Activated CD8-positive, alpha-beta memory T cell treated with anti-CD3 and anti-CD28 coated beads, Interleukin-2, amount 10 ng/mL, durations not matched to agents 7 days and 5 days (primary cell): Measurements from ENCODE around the gene APBA3. TPM values are rescaled to one million over a fixed set of nuclear protein-coding genes. Genes with fewer than 3 reads are reported as not detected.
A peak's percentile ranks its signal among the peaks of the same experiment; 100 is the strongest.

ENCODE experiments used
- ATAC-seq: fragments of 150-1000 bp; cut with Tn5 transposase; one replicate; pipeline ENCODE4 v1.10.0; 2021; ENCODE audit warnings: moderate library complexity
- CTCF ChIA-PET: fragments of 350-600 bp; sonication (Branson Sonifier 250); formaldehyde crosslinking; loops from one replicate; lab custom pipeline; 2021; ENCODE audit warnings: antibody characterized with exemption; lab: Charles Lee
- DNase-seq: peaks from one replicate; pipeline ENCODE4 v3.0.0-alpha.2; 2020
- H3K27ac Mint-ChIP-seq: one replicate; pipeline ENCODE4 v1.8.0; 2021; ENCODE audit warnings: mild to moderate bottlenecking, mixed read lengths
- H3K27me3 Mint-ChIP-seq: one replicate; pipeline ENCODE4 v1.8.0; 2021; ENCODE audit warnings: mixed read lengths
- H3K36me3 Mint-ChIP-seq: one replicate; pipeline ENCODE4 v1.8.0; 2021; ENCODE audit warnings: mild to moderate bottlenecking, mixed read lengths
- H3K4me1 Mint-ChIP-seq: one replicate; pipeline ENCODE4 v1.8.0; 2021; ENCODE audit warnings: mixed read lengths
- H3K4me3 Mint-ChIP-seq: one replicate; pipeline ENCODE4 v1.8.0; 2021; ENCODE audit warnings: mild to moderate bottlenecking, moderate library complexity, mixed read lengths
- H3K9me3 Mint-ChIP-seq: one replicate; pipeline ENCODE4 v1.8.0; 2022; ENCODE audit warnings: low read depth, mixed read lengths
- total RNA-seq, 2 experiments: library from RNA; stranded (reverse); gene quantifications; one replicate each; pipeline ENCODE4 v1.2.3, GENCODE V29; 2021

The APBA3 gene
- total RNA-seq, 2 experiments from 2014 or later, result 50.3 to 65.5 TPM

DNA sequence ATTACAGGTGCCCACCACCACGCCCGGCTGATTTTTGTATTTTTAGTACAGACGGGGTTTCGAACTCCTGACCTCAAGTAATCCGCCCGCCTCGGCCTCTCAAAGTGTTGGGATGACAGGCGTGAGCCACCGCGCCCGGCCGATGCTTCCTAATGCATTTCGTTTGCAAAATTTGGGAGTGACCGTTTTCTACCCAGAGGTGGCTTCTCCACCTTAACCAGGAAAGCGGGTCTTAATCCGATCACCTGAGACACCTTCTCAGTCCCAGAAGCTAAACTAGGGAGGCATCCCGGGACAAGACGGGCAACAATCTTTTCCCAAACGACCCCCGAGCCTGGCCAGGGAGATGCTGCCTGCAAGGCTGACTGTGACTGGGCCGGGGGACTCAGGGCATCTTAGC is 39.5 kb upstream of the APBA3 start:
- Mint-ChIP-seq H3K9me3 (peaks cover 10% of the 10 kb centered on the region), H3K27me3 (peaks cover 12% of the 10 kb centered on the region), H3K36me3 (peaks cover 12% of the 10 kb centered on the region), H3K4me1 (peaks cover 39% of the 10 kb centered on the region), H3K27ac (no peak overlapping the region), H3K4me3 (peak overlapping the region; percentile 46)
- CTCF ChIA-PET, result interaction anchor here (1.3 to 2.5 kb wide), 3 partner anchors 12 to 39 kb away, joined by 3 to 5 read pairs (median 4); partner anchors contain the start of gene MRPL54
- no peak for ATAC-seq
- DNase-seq, result no peak

DNA sequence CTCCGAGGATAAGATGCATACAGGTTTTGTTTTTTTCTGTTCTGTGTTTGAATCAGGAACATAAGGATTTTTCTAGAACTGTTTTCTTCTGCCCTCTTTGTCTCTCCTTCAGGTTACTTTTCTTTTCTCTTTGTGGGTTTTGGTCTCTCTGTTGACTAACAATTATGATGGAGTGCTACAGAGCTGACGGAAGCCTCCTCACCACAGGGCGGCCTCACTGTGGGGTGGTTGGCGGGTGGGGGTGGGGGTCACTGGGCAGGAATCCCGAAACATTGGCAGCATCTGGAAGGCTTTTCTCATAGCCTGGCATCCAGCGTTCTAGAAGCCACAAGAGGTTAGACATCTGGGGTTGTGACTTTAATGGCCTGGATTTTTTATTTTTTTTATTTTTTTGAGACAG is 36.6 kb upstream of the APBA3 start:
- peak overlapping the region; percentile 82 for H3K27ac Mint-ChIP-seq
- CTCF ChIA-PET, result interaction anchor here (1.0 to 2.6 kb wide), 5 partner anchors 9 to 24 kb away, joined by 3 to 20 read pairs (median 8); no protein-coding TSS in a partner anchor
- H3K4me1 Mint-ChIP-seq, result peaks cover 28% of the 10 kb centered on the region

DNA sequence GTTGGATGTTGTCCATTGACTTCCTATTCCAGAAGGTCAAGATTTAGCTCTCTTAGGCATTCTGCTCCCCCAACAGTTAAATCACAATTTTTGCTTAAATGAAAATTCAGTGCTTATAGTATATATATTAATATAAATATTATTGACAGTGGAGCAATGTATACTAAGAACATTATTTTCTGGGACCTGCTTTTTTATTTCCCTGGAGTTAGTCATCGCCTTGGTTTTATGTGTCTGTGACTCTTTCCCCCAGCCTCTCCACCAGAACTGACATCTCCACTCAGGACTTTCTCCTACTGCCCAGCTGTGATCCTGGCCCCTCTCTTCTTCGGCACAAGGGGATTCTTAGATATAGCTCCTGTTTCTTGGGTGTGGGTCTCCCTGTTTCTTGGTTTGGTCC is 34.9 kb upstream of the APBA3 start:
- Mint-ChIP-seq H3K36me3 (peaks cover 17% of the 10 kb centered on the region), H3K27me3 (peaks cover 14% of the 10 kb centered on the region), H3K9me3 (peaks cover 13% of the 10 kb centered on the region), H3K27ac (no peak overlapping the region), H3K4me3 (no peak overlapping the region), H3K4me1 (peaks cover 27% of the 10 kb centered on the region)
- ATAC-seq (no peak), DNase-seq (no peak)
- CTCF ChIA-PET, result interaction anchor here (1.5 to 2.4 kb wide), 2 partner anchors 16 to 26 kb away, joined by 4 to 20 read pairs; no protein-coding TSS in a partner anchor

More for the DNA sequence above, 36.6 kb upstream of the APBA3 start:
- Mint-ChIP-seq H3K9me3 (peaks cover 11% of the 10 kb centered on the region), H3K36me3 (peaks cover 12% of the 10 kb centered on the region), H3K4me3 (peak overlapping the region; percentile 36), H3K27me3 (peaks cover 12% of the 10 kb centered on the region)
- peak; percentile 78 for ATAC-seq
- peak; percentile 79 for DNase-seq

DNA sequence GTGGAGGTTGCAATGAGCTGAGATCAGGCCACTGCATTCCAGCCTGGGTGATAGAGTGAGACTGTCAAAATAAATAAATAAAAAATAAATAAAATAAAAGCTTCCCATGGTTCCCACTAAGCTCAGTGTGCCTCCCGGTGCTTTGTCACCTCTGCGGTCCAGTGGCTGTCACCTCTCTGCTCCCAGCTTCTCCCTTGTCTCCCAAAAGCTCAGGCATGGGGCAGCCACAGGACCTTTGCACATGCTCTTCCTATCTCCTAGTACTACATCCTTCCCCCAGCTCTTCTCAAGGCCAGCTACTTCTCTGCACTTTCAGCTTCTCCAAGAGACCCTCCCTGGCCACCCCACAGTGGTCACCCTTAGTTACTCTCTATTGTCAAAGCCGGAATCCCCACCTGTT is 32.3 kb upstream of the APBA3 start:
- H3K4me3 Mint-ChIP-seq, result no peak overlapping the region
- peaks cover 22% of the 10 kb centered on the region for H3K4me1 Mint-ChIP-seq
- CTCF ChIA-PET, result interaction anchor here (1.0 to 1.3 kb wide), 2 partner anchors 8 to 10 kb away, joined by 3 to 4 read pairs; no protein-coding TSS in a partner anchor
- H3K9me3 Mint-ChIP-seq, result peaks cover 13% of the 10 kb centered on the region
- DNase-seq (no peak), ATAC-seq (no peak)
- peaks cover 17% of the 10 kb centered on the region for H3K36me3 Mint-ChIP-seq
- H3K27me3 Mint-ChIP-seq, result peaks cover 7% of the 10 kb centered on the region
- H3K27ac Mint-ChIP-seq, result no peak overlapping the region

DNA sequence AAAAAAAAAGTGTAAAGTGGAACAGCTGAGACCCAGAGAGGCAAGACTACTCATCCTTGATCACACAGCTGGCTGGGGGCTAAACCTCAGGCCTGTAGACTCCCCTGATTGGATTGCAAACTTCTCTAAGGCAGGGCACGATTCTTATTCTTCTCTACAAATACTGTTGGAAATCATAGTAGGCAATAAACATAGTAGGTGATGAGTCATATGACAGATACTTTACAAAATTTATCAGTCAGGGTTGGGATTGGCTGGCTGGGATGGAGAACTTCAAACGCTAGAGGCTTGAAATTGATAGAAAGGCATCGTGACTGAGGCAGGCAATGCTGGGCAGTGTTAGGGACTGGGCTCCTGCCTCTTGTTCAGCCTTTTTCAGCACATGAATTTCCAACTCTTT is 30.6 kb upstream of the APBA3 start:
- peaks cover 13% of the 10 kb centered on the region for H3K9me3 Mint-ChIP-seq
- CTCF ChIA-PET, result no interaction called here
- no peak for DNase-seq
- no peak overlapping the region for H3K4me3 Mint-ChIP-seq
- no peak for ATAC-seq
- H3K27ac Mint-ChIP-seq, result no peak overlapping the region
- H3K36me3 Mint-ChIP-seq, result peaks cover 14% of the 10 kb centered on the region
- H3K4me1 Mint-ChIP-seq, result peaks cover 25% of the 10 kb centered on the region
- H3K27me3 Mint-ChIP-seq, result peaks cover 7% of the 10 kb centered on the region

DNA sequence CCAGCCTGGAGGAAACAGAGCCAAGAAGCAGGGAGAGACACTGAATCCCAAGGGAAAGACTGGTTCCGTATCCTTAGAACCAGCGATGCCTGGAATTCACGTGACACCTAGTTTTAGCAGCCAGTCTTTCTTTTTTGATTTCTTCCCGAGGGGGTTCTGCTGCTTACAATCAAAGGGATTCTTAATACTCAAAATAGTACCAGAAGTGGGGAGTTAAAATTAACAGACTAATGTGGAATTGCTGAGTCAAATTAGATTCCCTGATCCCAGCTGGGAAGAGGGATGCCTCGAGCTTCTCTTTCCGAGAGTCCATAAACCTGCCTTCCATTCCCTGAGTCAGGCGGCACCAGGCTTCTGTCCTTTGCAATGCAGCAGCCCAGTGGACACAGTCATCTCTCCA is 29.4 kb upstream of the APBA3 start:
- Mint-ChIP-seq H3K36me3 (peaks cover 4% of the 10 kb centered on the region), H3K4me1 (peaks cover 26% of the 10 kb centered on the region), H3K27me3 (peaks cover 7% of the 10 kb centered on the region), H3K9me3 (peaks cover 2% of the 10 kb centered on the region), H3K27ac (no peak overlapping the region), H3K4me3 (no peak overlapping the region)
- CTCF ChIA-PET, result interaction anchor here (3.9 kb wide), 1 partner anchor 32 kb away, joined by 27 read pairs; no protein-coding TSS in a partner anchor
- DNase-seq, result no peak
- no peak for ATAC-seq

DNA sequence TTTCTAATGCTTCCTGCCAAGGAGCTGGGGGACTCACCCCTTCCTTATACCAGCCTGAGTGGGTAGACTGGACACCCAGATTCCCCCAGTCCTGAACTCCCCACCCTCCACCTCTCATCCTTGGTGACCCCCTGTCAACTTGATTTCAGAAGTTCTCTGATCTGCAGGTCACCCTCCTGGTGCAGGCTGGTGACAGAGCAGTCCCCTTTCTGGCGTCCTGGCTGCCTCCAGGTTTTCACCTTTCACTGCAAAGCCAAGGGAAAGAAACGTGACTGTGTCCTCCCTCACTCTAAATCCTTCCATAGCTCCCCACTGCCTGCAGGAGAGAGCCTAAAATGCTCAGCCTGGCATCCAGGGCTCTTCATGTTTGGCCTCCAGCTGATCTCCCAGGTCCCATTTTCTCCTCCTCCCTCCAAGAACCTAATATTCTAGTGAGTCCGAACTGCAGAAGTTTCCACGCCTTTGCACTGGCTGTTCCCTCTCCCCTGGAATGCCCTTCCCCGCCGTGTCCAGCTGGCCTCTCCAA is 28.8 kb upstream of the APBA3 start:
- H3K4me3 Mint-ChIP-seq, result no peak overlapping the region
- peaks cover 7% of the 10 kb centered on the region for H3K27me3 Mint-ChIP-seq
- no peak for ATAC-seq
- no peak for DNase-seq
- CTCF ChIA-PET, result interaction anchor here (1.4 to 3.9 kb wide), 5 partner anchors 10 to 198 kb away, joined by 3 to 27 read pairs (median 5); partner anchors contain the start of genes APBA3 and MRPL54
- H3K4me1 Mint-ChIP-seq, result peaks cover 30% of the 10 kb centered on the region
- H3K9me3 Mint-ChIP-seq, result peaks cover 2% of the 10 kb centered on the region
- peaks cover 4% of the 10 kb centered on the region for H3K36me3 Mint-ChIP-seq
- H3K27ac Mint-ChIP-seq, result no peak overlapping the region

DNA sequence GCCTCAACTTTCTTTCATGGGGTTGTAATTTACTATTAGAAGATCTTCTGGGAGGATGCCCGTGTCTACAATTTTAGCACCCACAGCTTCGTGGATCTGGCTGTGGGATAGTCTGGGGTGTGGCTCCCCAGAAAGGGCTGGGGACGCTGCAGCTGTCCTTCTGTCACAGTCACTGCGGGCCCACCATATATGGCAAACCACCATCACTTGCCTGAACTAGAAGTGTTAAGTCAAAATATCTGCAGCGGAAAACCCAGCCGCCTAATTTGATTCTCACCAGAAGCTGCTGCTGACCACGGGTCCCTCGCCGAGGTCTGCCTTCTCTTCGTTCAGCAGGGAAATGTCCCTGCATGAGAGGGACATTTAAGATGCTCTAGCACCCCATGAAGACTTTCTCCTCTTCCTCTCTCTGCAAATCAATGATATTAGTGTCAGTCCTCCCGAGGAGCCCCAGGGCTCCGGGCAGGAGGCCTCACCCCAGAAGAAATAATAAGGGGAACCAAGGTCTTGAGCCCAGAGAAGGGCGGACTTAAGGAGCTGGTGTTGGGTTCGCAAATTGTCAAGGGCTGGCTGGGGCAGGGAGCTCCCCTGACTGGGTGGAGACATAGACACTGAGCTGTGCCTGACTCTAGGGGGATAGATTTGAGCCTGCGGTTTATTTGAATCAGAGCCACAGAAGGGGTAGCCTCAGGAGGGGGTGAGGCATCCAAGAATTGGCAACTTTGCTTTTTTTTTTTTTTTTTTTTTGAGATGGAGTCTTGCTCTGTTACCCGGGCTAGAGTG is 27.7 kb upstream of the APBA3 start:
- CTCF ChIA-PET, result interaction anchor here (0.7 to 3.9 kb wide), 10 partner anchors 8 to 199 kb away, joined by 3 to 27 read pairs (median 4); partner anchors contain the start of genes APBA3 and MRPL54
- H3K36me3 Mint-ChIP-seq, result peaks cover 7% of the 10 kb centered on the region
- H3K4me1 Mint-ChIP-seq, result peaks cover 35% of the 10 kb centered on the region
- ATAC-seq, result peak; percentile 67
- peak; percentile 77 for DNase-seq
- peaks cover 7% of the 10 kb centered on the region for H3K27me3 Mint-ChIP-seq
- H3K9me3 Mint-ChIP-seq, result peaks cover 2% of the 10 kb centered on the region
- peak overlapping the region; percentile 3 for H3K4me3 Mint-ChIP-seq
- peak overlapping the region; percentile 83 for H3K27ac Mint-ChIP-seq

DNA sequence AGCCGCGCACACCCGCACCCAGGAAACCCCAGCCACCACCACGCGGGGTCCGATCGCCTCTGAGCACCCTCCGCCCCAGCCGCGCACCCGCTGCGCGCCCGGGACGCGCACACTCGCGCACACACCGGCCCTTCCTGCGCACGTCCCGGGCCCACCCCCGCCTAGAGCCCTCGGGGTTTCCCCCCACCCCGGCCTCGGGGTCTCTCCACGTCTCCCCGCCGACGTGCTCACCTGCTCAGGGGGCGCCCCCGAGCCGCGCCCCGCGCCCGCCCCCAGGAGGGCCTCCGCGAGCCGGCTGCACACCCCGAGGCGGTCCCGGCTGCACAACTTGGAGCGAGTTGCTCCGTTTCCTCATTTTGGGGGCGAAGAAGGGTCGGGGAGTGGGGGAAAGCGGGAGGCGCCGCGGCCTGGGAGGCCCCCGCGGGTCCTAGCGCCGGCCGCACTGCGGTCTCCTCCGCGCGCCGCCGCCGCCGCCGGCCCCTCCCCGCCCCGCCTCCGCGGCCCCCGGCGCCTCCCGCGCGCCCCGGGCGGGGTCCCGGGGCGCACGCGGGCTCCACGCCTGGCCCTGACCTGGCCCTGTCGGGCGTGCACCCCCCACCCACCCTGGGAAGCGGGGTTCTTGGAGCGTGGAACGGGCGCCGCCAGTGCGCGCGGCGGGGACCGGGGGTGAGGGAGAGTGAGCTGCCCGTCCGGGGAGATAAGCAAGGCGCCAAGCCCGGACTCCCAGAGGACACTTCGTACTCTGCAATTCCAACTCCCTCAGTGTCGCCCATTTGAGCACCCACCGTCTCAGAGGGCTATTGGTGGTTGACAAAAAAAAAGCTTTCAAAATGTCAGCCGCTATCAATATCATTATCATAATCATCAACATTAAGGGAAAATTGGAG is 24.7 kb upstream of the APBA3 start, which contains the start of gene MATK:
MATK (minus strand) TSS at position 444 of the 887 bp plus-strand sequence. CDS start 1,246 bp downstream, outside the sequence.
- Mint-ChIP-seq H3K27me3 (peaks cover 4% of the 10 kb centered on the region), H3K4me3 (peak within 1 kb of the TSS; percentile 81), H3K4me1 (peaks cover 35% of the 10 kb centered on the region), H3K9me3 (peaks cover 10% of the 10 kb centered on the region), H3K36me3 (peaks cover 20% of the 10 kb centered on the region), H3K27ac (no peak within 1 kb of the TSS)
- ATAC-seq (peak; percentile 47), DNase-seq (no peak)
- CTCF ChIA-PET, result interaction anchor here (0.5 to 1.3 kb wide), 5 partner anchors 24 to 417 kb away, joined by 3 to 5 read pairs (median 3); partner anchors contain the start of gene MRPL54

DNA sequence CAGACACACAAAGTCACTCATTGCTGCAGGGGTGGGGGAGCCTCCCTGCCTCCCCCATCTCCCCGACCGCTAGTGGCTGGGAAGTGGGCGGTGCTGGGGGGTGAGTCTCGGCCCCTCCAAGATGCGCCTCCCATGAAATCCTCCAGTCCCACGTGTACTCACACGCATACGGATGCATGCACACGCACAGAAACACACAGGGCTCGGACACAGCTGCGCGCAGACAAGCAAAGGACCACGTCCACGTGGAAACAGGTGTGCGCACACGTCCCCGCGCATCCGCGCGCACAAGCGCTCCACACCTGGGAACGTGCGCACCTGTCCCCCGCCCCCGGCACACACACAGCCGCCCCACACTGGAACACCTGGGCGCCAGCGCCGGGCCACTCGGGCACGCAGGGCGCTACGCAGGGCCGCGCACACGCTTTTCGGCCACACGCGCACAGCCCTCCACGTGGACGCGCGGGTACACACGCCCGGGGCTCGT is 24.0 kb upstream of the APBA3 start:
- Mint-ChIP-seq H3K9me3 (peaks cover 14% of the 10 kb centered on the region), H3K4me3 (peak overlapping the region; percentile 81), H3K36me3 (peaks cover 24% of the 10 kb centered on the region), H3K27ac (no peak overlapping the region), H3K27me3 (peaks cover 3% of the 10 kb centered on the region), H3K4me1 (peaks cover 38% of the 10 kb centered on the region)
- CTCF ChIA-PET, result interaction anchor here (0.7 to 2.7 kb wide), 4 partner anchors 8 to 37 kb away, joined by 3 to 16 read pairs (median 4); no protein-coding TSS in a partner anchor
- ATAC-seq (no peak), DNase-seq (peak; percentile 51)

DNA sequence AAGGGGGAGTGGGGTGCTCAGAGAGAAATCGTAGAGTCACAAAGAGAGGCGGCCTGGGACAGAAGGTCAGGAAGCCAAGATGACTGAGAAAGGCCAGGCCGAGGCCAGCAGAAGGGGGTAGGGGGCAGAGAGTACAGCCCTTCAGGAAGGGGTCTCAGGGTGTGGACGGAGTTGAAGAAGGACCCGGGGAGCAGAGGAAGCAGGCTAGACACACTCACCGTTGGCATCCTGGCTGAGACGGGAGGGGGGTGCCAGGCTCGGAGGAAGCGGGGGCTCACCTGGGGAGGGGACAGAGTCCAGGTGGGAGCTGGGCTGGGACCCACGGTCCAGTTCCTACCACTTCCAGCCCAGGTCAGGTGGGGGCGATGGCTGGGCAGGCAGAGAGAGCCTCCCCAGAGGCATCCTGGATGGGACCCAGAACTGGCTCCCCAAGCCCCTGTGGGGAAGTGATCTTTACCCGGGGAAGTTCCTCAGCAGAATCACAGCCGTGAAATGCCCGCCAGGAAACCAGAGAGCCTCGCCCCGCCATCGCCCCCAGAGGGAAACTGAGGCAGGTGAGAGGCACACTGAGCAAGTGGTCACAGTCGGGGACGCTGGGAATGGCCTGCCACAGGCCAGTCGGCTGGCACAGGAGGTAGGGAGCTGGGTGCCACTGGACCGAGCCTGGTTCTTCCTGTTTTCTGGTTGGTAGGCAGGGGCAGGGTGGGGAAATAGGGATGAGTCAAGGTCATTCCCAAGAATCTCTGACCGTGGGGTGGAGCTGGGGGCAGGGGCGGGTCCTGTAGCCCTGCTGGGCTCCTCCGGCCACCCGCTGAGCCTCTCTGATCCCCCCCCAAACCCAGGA is 23.3 kb upstream of the APBA3 start:
- H3K9me3 Mint-ChIP-seq, result peaks cover 14% of the 10 kb centered on the region
- no peaks in the 10 kb centered on the region for H3K27me3 Mint-ChIP-seq
- H3K4me1 Mint-ChIP-seq, result peaks cover 36% of the 10 kb centered on the region
- peaks cover 24% of the 10 kb centered on the region for H3K36me3 Mint-ChIP-seq
- H3K4me3 Mint-ChIP-seq, result peak overlapping the region; percentile 81
- CTCF ChIA-PET, result interaction anchor here (0.7 to 2.7 kb wide), 10 partner anchors 9 to 355 kb away, joined by 3 to 16 read pairs (median 4); partner anchors contain the start of gene MRPL54
- no peak for DNase-seq
- no peak for ATAC-seq
- H3K27ac Mint-ChIP-seq, result peak overlapping the region; percentile 9
